COLO668 (cell line): Measurements from ENCODE around the gene ORAI2.
"Not testable (repeated sequence)": the region's sequence is repeated elsewhere in the genome, so short reads cannot be mapped to it uniquely, and the experiment has no call there.

Experiments
- DNase-seq: peaks from one replicate; lab custom pipeline; 2025; ENCODE audit not compliant: unreplicated experiment; lab: John Stamatoyannopoulos, UW

Gene ORAI2

GRCh38 chr7:102468478-102469350 is 35.3 kb downstream of the ORAI2 start:
- DNase-seq = no peak

GRCh38 chr7:102469351-102469971 is 36.1 kb downstream of the ORAI2 start:
- no peak for DNase-seq

- peak; percentile 26 for DNase-seq
Measured at GRCh38 chr7:102469972-102470825, 36.8 kb downstream of the ORAI2 start.

DNA sequence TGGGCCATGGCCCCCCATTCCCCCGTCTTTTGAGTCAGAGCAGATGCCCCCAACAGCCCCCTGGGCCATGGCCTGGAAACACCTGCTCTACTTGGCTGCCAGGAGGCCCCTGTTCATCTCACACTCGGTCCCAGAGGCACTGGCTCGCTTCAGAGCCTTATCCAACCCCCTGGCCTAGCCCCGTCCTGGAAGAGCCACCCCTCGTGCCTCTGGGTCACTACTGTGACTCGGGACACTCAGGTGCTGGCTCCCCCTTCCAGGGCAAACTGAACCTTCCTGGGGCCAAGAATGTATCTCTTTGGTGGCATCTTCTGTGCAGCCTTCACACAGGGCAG is 38.4 kb downstream of the ORAI2 start:
- DNase-seq = no peak

GRCh38 chr7:102472126-102473041 is 39.0 kb downstream of the ORAI2 start:
- no peak for DNase-seq

GRCh38 chr7:102473271-102473991 is 40.1 kb downstream of the ORAI2 start:
- no peak for DNase-seq

DNA sequence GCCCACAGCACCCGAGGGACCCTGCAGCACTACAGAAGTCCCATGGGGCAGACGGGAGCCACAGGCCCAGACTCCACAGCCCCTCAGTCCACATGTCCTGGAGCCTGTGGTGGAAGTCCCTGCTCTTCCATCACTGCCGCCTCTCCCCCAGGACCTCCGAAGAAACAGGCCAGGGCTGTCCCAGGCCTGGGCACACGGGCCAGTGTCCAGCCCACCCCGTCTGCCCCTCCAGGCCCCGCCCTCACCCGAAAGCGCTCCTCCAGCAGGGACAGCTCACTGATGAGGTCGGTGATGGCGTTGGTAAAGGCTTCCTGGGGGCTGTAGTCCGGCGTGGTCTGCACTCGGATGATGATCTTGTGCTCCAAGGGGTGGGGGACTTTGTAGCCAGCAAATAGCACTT is 40.7 kb downstream of the ORAI2 start:
- not testable (repeated sequence) for DNase-seq

DNA sequence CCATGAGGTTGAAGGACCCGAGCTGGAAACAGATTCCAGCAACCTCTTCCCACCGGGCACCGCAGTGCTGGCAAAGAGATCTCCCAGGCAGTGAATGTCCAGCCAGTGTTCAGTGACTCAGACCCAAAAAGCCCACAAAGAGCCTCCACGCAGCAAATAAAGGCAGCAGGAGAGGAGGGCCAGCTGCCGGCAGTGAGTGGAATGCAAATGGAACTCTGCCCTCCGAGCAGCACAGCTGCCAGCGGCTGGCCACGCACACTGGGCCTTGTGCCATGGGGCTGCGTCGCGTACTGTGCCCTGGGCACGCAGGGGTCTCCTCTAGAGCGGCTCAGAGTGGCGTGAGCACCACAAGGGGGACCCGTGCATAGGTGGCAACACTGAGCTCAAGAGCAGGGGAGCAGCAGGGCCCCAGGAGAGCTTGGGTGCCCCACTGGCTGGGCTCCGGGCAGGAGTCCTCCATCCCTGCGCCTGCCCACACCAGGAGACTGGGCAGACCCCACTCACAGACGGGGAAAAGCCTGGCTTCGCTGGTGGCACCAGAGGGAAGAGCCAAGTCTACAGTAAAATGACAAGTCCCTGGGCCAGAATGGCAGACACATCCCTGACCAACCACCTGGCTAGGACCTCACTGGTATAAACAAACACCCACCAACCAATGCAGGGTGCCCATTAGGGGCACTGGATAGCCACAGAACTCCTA is 41.5 kb downstream of the ORAI2 start:
- DNase-seq = not testable (repeated sequence)

DNA sequence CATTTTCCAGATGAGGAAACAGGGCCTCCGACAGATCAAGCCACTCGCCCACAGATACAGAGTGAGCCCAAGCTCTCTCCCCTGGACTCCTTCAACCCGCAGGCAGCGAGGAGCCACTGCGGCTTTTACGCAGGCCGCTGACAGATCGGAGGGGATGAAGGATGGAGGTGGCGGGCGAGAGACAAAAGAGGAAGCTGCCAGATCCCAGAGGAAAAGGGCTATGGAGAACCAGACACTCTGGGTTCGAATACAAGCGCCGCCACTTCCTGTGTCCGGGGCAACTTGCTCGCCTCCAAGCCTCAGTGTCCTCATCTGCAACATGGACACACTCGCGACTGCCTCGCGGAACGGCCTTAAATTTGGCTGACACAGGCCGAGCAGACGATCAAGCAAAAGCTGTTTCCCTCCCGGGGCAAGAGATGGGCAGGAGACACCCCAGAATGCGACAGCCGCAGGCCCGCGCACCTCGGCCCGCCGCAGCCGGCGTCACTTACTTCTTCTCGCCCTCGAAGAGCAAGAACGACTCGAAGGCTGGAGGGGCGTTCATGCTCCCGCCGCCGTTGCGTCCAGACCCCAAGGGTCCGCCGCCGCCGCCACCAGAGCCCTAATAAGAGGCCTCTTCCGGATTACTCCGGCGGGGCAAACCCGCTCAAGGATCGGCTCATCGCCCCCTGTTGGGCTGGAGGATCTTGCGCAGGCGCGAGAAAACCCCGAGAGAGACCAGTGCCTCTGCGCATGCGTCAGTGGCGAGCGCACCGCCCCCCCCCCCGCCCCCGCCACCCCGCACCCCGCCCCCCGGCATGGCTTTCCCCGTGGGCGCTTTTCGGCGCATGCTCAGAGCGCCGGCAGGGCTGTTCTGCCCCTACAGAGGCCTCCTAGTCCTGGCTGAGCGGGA is 45.2 kb downstream of the ORAI2 start, which contains the start of gene POLR2J:
Gene POLR2J, minus strand, starts transcription at position 609 of the 895 bp plus-strand sequence. Its CDS starts 62 bp downstream, at position 547.
- DNase-seq = not testable (repeated sequence)

- not testable (repeated sequence) for DNase-seq
Measured at GRCh38 chr7:102479209-102479584, 45.8 kb downstream of the ORAI2 start.

DNA sequence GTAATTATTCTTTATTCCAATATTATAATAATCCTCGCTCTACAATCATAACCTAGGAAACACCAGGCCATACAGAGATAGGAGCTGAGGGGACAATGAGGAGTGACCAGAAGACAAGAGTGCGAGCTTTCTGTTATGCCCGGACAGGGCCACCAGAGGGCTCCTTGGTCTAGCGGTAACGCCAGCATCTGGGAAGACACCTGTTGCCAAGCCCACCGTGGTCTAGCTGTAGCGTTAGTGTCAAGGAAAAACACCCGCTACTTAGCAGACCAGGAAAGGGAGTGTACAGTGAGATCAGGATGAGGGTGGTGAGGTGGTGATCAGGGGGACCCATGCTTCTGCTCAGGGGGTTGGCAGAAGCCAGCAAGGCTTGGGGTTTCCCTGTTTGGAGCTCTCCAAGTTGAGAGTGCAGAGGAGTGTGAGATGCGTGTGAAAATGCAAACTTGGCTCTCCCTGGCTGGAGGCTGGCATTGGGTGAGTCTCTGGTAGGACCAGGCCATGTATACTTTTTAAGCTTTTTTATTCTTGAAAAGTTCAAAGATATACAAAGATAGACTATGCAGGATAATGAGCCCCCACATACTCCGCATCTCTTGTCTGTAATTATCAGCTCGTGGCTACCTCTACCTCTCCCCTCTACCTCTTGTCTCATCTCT is 46.7 kb downstream of the ORAI2 start:
- not testable (repeated sequence) for DNase-seq

GRCh38 chr7:102481962-102482361 is 48.6 kb downstream of the ORAI2 start:
- DNase-seq = not testable (repeated sequence)

- not testable (repeated sequence) for DNase-seq
Measured at GRCh38 chr7:102484317-102484716, 50.9 kb downstream of the ORAI2 start.

GRCh38 chr7:102490529-102491075 is 57.2 kb downstream of the ORAI2 start:
- DNase-seq = not testable (repeated sequence)

- DNase-seq = not testable (repeated sequence)
Measured at GRCh38 chr7:102493220-102493935, 60.0 kb downstream of the ORAI2 start.

DNA sequence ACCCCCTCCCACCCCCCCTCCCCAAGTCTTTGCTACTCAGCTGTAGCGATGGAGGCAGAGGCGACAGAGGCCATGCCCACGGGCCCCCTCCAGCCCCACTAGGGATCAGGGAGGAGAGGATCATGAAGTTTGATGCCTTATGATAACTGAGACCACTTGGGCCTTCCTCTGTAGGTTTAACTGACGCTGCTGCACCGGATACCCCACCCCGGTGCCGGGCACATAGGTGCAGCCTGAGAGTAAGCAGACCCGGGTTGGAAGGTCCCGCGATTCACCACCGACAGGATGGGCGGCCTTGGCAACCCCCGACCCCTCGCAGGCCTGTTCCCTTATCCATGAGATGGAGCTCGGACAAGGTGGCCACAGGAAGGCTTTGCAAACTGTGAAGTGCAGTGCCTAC is 60.7 kb downstream of the ORAI2 start:
- not testable (repeated sequence) for DNase-seq
